ENCODE results near the gene ADAT1.

DNA sequence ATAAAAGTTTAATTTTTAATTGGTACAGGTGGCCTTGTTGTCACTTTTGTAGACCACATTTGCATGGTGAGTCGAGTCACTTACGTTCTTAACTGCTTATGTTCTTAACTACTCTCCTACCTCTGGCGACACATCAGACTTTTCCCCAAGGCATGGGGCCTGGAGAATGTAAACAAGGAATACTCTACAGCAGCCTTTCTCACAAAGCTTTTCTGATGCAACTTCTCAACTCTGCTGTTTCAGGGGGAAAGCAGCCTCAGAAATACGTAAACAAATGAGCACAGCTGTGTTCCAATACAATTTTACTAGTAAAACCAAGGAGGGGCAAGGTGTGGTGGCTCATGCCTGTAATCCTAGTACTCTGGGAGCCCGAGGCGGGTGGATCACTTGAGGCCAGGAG is 17.5 kb upstream of the ADAT1 start:
- TF ChIP-seq CTCF (IDR thresholded peaks at IDR 0.05; ENCODE audit: low read depth, low read length, missing input control) (no peak), JUND (IDR thresholded peaks at IDR 0.05) (no peak), TAF1 (conservative IDR thresholded peaks at IDR 0.05) (no peak), ATF3 (IDR thresholded peaks at IDR 0.05) (no peak), RAD21 (IDR thresholded peaks at IDR 0.05) (no peak), YY1 (IDR thresholded peaks at IDR 0.05) (no peak), REST (IDR thresholded peaks at IDR 0.05) (no peak), MAX (IDR thresholded peaks at IDR 0.05) (no peak), GABPA (IDR thresholded peaks at IDR 0.05 in 1 of 2, conservative IDR thresholded peaks at IDR 0.05 in 1 of 2) (no peak)
- TF ChIP-seq, protein P1, sequence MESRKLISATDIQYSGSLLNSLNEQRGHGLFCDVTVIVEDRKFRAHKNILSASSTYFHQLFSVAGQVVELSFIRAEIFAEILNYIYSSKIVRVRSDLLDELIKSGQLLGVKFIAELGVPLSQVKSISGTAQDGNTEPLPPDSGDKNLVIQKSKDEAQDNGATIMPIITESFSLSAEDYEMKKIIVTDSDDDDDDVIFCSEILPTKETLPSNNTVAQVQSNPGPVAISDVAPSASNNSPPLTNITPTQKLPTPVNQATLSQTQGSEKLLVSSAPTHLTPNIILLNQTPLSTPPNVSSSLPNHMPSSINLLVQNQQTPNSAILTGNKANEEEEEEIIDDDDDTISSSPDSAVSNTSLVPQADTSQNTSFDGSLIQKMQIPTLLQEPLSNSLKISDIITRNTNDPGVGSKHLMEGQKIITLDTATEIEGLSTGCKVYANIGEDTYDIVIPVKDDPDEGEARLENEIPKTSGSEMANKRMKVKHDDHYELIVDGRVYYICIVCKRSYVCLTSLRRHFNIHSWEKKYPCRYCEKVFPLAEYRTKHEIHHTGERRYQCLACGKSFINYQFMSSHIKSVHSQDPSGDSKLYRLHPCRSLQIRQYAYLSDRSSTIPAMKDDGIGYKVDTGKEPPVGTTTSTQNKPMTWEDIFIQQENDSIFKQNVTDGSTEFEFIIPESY (IDR thresholded peaks at IDR 0.05): no peak

Measured in liver (tissue), 3 donors.